LNCaP clone FGC (cell line): Measurements from ENCODE around the gene MAGT1.
A peak's percentile ranks its signal among the peaks of the same experiment; 100 is the strongest.
"Not testable (repeated sequence)": the region's sequence is repeated elsewhere in the genome, so short reads cannot be mapped to it uniquely, and the experiment has no call there.

Source experiments
- DNase-seq: peaks from one replicate; pipeline ENCODE4 v3.0.0-alpha.2; 2011; ENCODE audit warnings: low read depth
- H3K4me3 ChIP-seq: 2 replicates; pipeline ENCODE4 v1.5.1; 2011; ENCODE audit warnings: mild to moderate bottlenecking, low read depth, low read length, control low read depth
- CTCF ChIP-seq: IDR thresholded peaks from 2 replicates; pipeline ENCODE4 v1.5.1; 2012; ENCODE audit warnings: mild to moderate bottlenecking; ENCODE audit not compliant: control insufficient read depth, insufficient read depth; ENCODE audit errors: extremely low read depth

The MAGT1 gene

DNA sequence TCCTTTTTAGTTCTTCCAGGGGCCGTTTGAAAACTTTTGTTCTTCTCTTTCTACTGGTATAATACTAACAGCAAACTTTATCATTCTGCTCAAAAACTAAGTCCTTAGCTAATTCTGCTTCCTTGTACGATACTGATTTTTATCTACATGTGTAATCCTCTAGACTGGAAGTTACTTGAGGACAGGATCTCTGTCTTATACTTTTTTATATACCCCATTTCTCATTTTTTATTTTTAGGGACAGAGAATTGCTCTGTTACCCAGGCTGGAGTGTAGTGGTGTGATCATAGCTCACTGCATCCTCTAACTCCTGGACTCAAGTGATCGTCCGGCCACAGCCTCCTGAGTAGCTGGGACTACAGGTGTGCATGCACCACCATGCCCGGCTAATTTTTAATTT, 6.3 kb upstream of the MAGT1 start:
- TF ChIP-seq CTCF: no peak
- no peak overlapping the region for H3K4me3 ChIP-seq
- no peak for DNase-seq

GRCh38 chrX:77900688-77901087, 5.5 kb upstream of the MAGT1 start:
- no peak for TF ChIP-seq CTCF

GRCh38 chrX:77899081-77899828, 4.0 kb upstream of the MAGT1 start, which contains the start of gene COX7B:
COX7B (plus strand) TSS chrX:77899468; CDS start chrX:77899554, 86 bp downstream.
- TF ChIP-seq CTCF: peak; percentile 42
- DNase-seq: peak; percentile 95
- H3K4me3 ChIP-seq: peak within 1 kb of the TSS; percentile 71

More at GRCh38 chrX:77900688-77901087, 5.5 kb upstream of the MAGT1 start:
- DNase-seq: no peak
- peak overlapping the region; percentile 71 for H3K4me3 ChIP-seq

DNA sequence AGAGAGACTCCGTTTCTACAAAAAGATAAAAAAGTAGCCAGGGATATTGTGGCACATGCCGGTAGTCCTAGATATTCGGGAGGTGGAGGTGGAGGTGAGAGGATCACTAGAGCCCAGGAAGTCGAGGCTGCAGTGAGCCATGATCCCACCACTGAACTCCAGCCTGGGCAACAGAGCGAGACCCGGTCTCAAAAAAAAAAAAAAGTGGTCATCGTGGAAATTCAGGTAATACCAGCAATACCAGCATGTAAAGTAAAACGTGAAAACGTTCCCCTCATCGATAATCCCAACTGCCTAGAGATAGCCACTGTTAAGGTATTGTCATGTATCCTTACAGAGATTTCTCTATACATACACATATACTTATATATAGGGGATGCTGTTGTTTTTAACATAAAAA, 1.5 kb downstream of the MAGT1 start:
- H3K4me3 ChIP-seq: peak overlapping the region; percentile 76
- DNase-seq: no peak
- no peak for TF ChIP-seq CTCF

GRCh38 chrX:77892887-77893286, 2.3 kb downstream of the MAGT1 start:
- H3K4me3 ChIP-seq: no peak overlapping the region
- no peak for DNase-seq
- TF ChIP-seq CTCF: no peak

DNA sequence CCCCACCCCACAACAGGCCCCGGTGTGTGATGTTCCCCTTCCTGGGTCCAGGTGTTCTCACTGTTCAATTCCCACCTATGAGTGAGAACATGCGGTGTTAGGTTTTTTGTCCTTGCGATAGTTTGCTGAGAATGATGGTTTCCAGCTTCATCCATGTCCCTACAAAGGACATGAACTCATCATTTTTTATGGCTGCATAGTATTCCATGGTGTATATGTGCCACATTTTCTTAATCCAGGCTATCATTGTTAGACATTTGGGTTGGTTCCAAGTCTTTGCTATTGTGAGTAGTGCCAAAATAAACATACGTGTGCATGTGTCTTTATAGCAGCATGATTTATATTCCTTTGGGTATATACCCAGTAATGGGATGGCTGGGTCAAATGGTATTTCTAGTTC, 13.8 kb downstream of the MAGT1 start:
- DNase-seq, H3K4me3 ChIP-seq: not testable (repeated sequence)

GRCh38 chrX:77875372-77875771, 19.9 kb downstream of the MAGT1 start:
- DNase-seq: no peak
- TF ChIP-seq CTCF: no peak
- H3K4me3 ChIP-seq: no peak overlapping the region

- not testable (repeated sequence) for DNase-seq
Observed at GRCh38 chrX:77831544-77831943, 63.7 kb downstream of the MAGT1 start.

GRCh38 chrX:77821989-77822388, 73.2 kb downstream of the MAGT1 start:
- H3K4me3 ChIP-seq, DNase-seq: not testable (repeated sequence)

More at GRCh38 chrX:77831544-77831943, 63.7 kb downstream of the MAGT1 start:
- H3K4me3 ChIP-seq: not testable (repeated sequence)
